H9 (cell line): ENCODE results near the gene MYL11. TPM values are rescaled to one million over a fixed set of nuclear protein-coding genes. Genes with fewer than 3 reads are reported as not detected.

Experiments
- DNase-seq: peaks from one replicate; pipeline ENCODE4 v3.0.0-alpha.2; 2017
- H2AFZ ChIP-seq: one replicate; pipeline ENCODE4 v1.6.1; 2013; ENCODE audit warnings: mild to moderate bottlenecking, low read length, control low read depth, moderate library complexity
- H2AK5ac ChIP-seq: 2 replicates; pipeline ENCODE4 v1.6.1; 2013; ENCODE audit warnings: low read length, control low read depth, mixed read lengths; ENCODE audit not compliant: insufficient read length
- H2BK120ac ChIP-seq: one replicate; pipeline ENCODE4 v1.6.1; 2013; ENCODE audit warnings: low read depth, mild to moderate bottlenecking, low read length, control low read depth, inconsistent platforms; ENCODE audit not compliant: poor library complexity, severe bottlenecking
- H2BK12ac ChIP-seq: 2 replicates; pipeline ENCODE4 v1.6.1; 2013; ENCODE audit warnings: low read length, control low read depth, mixed read lengths, low read depth; ENCODE audit not compliant: insufficient read length
- H2BK15ac ChIP-seq: 2 replicates; pipeline ENCODE4 v1.6.1; 2013; ENCODE audit warnings: low read depth, low read length, control low read depth
- H2BK20ac ChIP-seq: one replicate; pipeline ENCODE4 v1.6.1; 2013; ENCODE audit warnings: low read depth, mild to moderate bottlenecking, low read length, control low read depth, inconsistent platforms; ENCODE audit not compliant: poor library complexity, severe bottlenecking
- H2BK5ac ChIP-seq: 2 replicates; pipeline ENCODE4 v1.6.1; 2013; ENCODE audit warnings: low read length, control low read depth, mixed read lengths; ENCODE audit not compliant: insufficient read length
- H3K14ac ChIP-seq: 2 replicates; pipeline ENCODE4 v1.6.1; 2013; ENCODE audit warnings: low read length, control low read depth; ENCODE audit not compliant: insufficient read depth
- H3K18ac ChIP-seq: 2 replicates; pipeline ENCODE4 v1.6.1; 2013; ENCODE audit warnings: low read depth, mild to moderate bottlenecking, mixed read lengths, low read length, control low read depth; ENCODE audit not compliant: insufficient read length
- H3K23ac ChIP-seq: 2 replicates; pipeline ENCODE4 v1.6.1; 2013; ENCODE audit warnings: low read length, control low read depth, mixed read lengths, low read depth; ENCODE audit not compliant: insufficient read length
- H3K23me2 ChIP-seq: 2 replicates; pipeline ENCODE4 v1.6.1; 2013; ENCODE audit warnings: low read depth, mild to moderate bottlenecking, mixed read lengths, low read length, control low read depth; ENCODE audit not compliant: insufficient read length, poor library complexity, severe bottlenecking
- H3K27ac ChIP-seq: 2 replicates; pipeline ENCODE4 v1.5.1; 2013; ENCODE audit warnings: low read length, control low read depth, mixed read lengths, low read depth; ENCODE audit not compliant: insufficient read length
- H3K27me3 ChIP-seq: 2 replicates; pipeline ENCODE4 v1.6.1; 2013; ENCODE audit warnings: low read length, control low read depth, inconsistent platforms; ENCODE audit not compliant: insufficient read depth
- H3K4ac ChIP-seq: 2 replicates; pipeline ENCODE4 v1.6.1; 2013; ENCODE audit warnings: low read depth, mild to moderate bottlenecking, control low read depth, inconsistent platforms, low read length, moderate library complexity
- H3K4me1 ChIP-seq: 2 replicates; pipeline ENCODE4 v1.6.1; 2013; ENCODE audit warnings: low read length, control low read depth, inconsistent platforms; ENCODE audit not compliant: insufficient read depth
- H3K4me2 ChIP-seq: 2 replicates; pipeline ENCODE4 v1.6.1; 2013; ENCODE audit warnings: low read length, control low read depth, mixed read lengths; ENCODE audit not compliant: insufficient read length, insufficient read depth
- H3K56ac ChIP-seq: 2 replicates; pipeline ENCODE4 v1.6.1; 2013; ENCODE audit warnings: low read depth, mild to moderate bottlenecking, mixed read lengths, low read length, control low read depth; ENCODE audit not compliant: insufficient read length
- H3K79me1 ChIP-seq: 2 replicates; pipeline ENCODE4 v1.6.1; 2013; ENCODE audit warnings: low read depth, mild to moderate bottlenecking, moderate library complexity, low read length, control low read depth, inconsistent platforms; ENCODE audit not compliant: insufficient read depth, poor library complexity, severe bottlenecking
- H3K79me2 ChIP-seq: 2 replicates; pipeline ENCODE4 v1.6.1; 2013; ENCODE audit warnings: low read length, control low read depth, inconsistent platforms; ENCODE audit not compliant: insufficient read depth
- H3K9ac ChIP-seq: 2 replicates; pipeline ENCODE4 v1.6.1; 2013; ENCODE audit warnings: low read length, control low read depth, mixed read lengths; ENCODE audit not compliant: insufficient read length; ENCODE audit errors: extremely low read depth
- H3K9me3 ChIP-seq: one replicate; pipeline ENCODE4 v1.6.1; 2013; ENCODE audit warnings: low read depth, low read length, inconsistent platforms; ENCODE audit not compliant: control insufficient read depth
- H3T11ph ChIP-seq: one replicate; pipeline ENCODE4 v1.6.1; 2013; ENCODE audit warnings: mild to moderate bottlenecking, low read length, control low read depth, inconsistent platforms
- H4K20me1 ChIP-seq: one replicate; pipeline ENCODE4 v1.6.1; 2013; ENCODE audit not compliant: control insufficient read depth, insufficient read length, insufficient read depth
- H4K5ac ChIP-seq: 2 replicates; pipeline ENCODE4 v1.6.1; 2013; ENCODE audit warnings: low read depth, mild to moderate bottlenecking, mixed read lengths, low read length, control low read depth; ENCODE audit not compliant: insufficient read length
- H4K8ac ChIP-seq: replicated peaks from 2 replicates; pipeline ENCODE4 v1.6.1; 2013; ENCODE audit warnings: low read length, control low read depth, mixed read lengths, low read depth; ENCODE audit not compliant: insufficient read length
- H4K91ac ChIP-seq: 2 replicates; pipeline ENCODE4 v1.6.1; 2013; ENCODE audit warnings: low read depth, mild to moderate bottlenecking, moderate library complexity, mixed read lengths, low read length, control low read depth; ENCODE audit not compliant: insufficient read length
- H3K27ac Mint-ChIP-seq, 3 experiments: 2 replicates in 2 of 3; 3 replicates in 1 of 3; pipeline ENCODE4 v1.8.0; 2020 to 2021; ENCODE audit warnings: mixed read lengths in 3 of 3, mild to moderate bottlenecking in 1 of 3, moderate library complexity in 1 of 3
- H3K27me3 Mint-ChIP-seq: 2 replicates; pipeline ENCODE4 v1.8.0; 2021; ENCODE audit warnings: low read depth, mild to moderate bottlenecking, moderate library complexity, mixed read lengths
- H3K36me3 Mint-ChIP-seq, 3 experiments: 2 replicates in 2 of 3; 3 replicates in 1 of 3; pipeline ENCODE4 v1.8.0; 2020 to 2021; ENCODE audit warnings: low read depth in 3 of 3, mixed read lengths in 3 of 3; ENCODE audit not compliant: insufficient read depth in 1 of 3
- H3K4me1 Mint-ChIP-seq, 2 experiments: 2 replicates each; pipeline ENCODE4 v1.8.0; 2020; ENCODE audit warnings: mixed read lengths in 2 of 2
- H3K4me3 Mint-ChIP-seq, 2 experiments: 2 replicates in 1 of 2; 3 replicates in 1 of 2; pipeline ENCODE4 v1.8.0; 2020 to 2021; ENCODE audit warnings: mild to moderate bottlenecking in 2 of 2, mixed read lengths in 2 of 2, moderate library complexity in 1 of 2
- H3K9me3 Mint-ChIP-seq, 2 experiments: 2 replicates in 1 of 2; 3 replicates in 1 of 2; pipeline ENCODE4 v1.8.0; 2020; ENCODE audit warnings: mild to moderate bottlenecking in 2 of 2, mixed read lengths in 2 of 2, moderate library complexity in 1 of 2
- CTCF ChIP-seq: fragments of 200-600 bp; sonication (generic); conservative IDR thresholded peaks from 3 replicates; pipeline ENCODE4 v1.8.0; 2021; ENCODE audit warnings: antibody characterized with exemption, mild to moderate bottlenecking
- WGBS: extraction: QIAGEN DNeasy Blood & Tissue Kit; methylation state at CpG from one replicate; pipeline ENCODE4 v1.1.7; 2013; ENCODE audit warnings: missing lambda C conversion rate, low lambda C conversion rate, mixed read lengths; ENCODE audit not compliant: insufficient read length; ENCODE audit errors: extremely low coverage; 5-methylcytosine and 5-hydroxymethylcytosine counted together
- total RNA-seq: library from RNA; stranded (reverse); gene quantifications from 2 replicates; pipeline ENCODE4 v1.2.1, GENCODE V29; 2021

MYL11 gene
- total RNA-seq, 1 experiment from 2014 or later: 0.70 TPM

- Histone ChIP-seq H3K9me3 (no peaks in the 10 kb centered on the region), H3K79me2 (0 out of 2 replicates have a peak, but pooled peaks cover 1% of the 10 kb centered on the region), H2AFZ (no peak overlapping the region), H3K4me1 (no peaks in the 10 kb centered on the region), H3K14ac (no peak overlapping the region), H3K56ac (no peak overlapping the region), H3K4me2 (no peak overlapping the region), H4K5ac (no peak overlapping the region), H3K23me2 (peaks cover 4% of the 10 kb centered on the region), H4K20me1 (no peaks in the 10 kb centered on the region), H3K27me3 (no peaks in the 10 kb centered on the region), H2AK5ac (no peak overlapping the region), H3K79me1 (no peaks in the 10 kb centered on the region), H3T11ph (no peak overlapping the region), H4K8ac (no peak overlapping the region), H3K4ac (no peak overlapping the region), H2BK20ac (no peak overlapping the region), H3K23ac (no peak overlapping the region), H4K91ac (no peak overlapping the region), H3K18ac (no peak overlapping the region), H3K27ac (no peak overlapping the region), H2BK12ac (no peak overlapping the region), H2BK15ac (no peak overlapping the region), H2BK5ac (no peak overlapping the region), H3K9ac (no peak overlapping the region), H2BK120ac (no peak overlapping the region)
- peak; percentile 95 for TF ChIP-seq CTCF
- Mint-ChIP-seq H3K4me1 (peaks cover 12 to 19% of the 10 kb centered on the region in 2 experiments), H3K27me3 (peaks cover 2% of the 10 kb centered on the region; the same call in 1 of the 2 replicates), H3K9me3 (no peaks in the 10 kb centered on the region), H3K36me3 (peaks cover 25 to 33% (median 28%) of the 10 kb centered on the region in 3 experiments; a peak in 6 of 7 replicates), H3K27ac (peak overlapping the region in 2 of 3 experiments; percentile 55 to 62; a peak in 2 of 7 replicates), H3K4me3 (peak overlapping the region; percentile 8 to 87; a peak in 3 of 5 replicates)
- no CpG with 5 or more reads among the region's 15 CpGs for WGBS
- DNase-seq: peak; percentile 92
These were observed 34.8 kb downstream of the MYL11 start for GRCh38 chr16:30409125-30410060.
